ENCODE results near the gene TMEM52. TPM values are rescaled to one million over a fixed set of nuclear protein-coding genes. Genes with fewer than 3 reads are reported as not detected.

TMEM52 gene
- total and polyA plus RNA-seq, 9 of the 15 experiments (the other 6 are each of a cell fraction or from before 2014, with no cell fraction given), result 0.37 to 22.5 (median 6.8) TPM

- TF ChIP-seq, protein P1, sequence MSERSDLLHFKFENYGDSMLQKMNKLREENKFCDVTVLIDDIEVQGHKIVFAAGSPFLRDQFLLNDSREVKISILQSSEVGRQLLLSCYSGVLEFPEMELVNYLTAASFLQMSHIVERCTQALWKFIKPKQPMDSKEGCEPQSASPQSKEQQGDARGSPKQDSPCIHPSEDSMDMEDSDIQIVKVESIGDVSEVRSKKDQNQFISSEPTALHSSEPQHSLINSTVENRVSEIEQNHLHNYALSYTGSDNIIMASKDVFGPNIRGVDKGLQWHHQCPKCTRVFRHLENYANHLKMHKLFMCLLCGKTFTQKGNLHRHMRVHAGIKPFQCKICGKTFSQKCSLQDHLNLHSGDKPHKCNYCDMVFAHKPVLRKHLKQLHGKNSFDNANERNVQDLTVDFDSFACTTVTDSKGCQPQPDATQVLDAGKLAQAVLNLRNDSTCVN (CRISPR knock-in tag; IDR thresholded peaks at IDR 0.05), result no peak
- TF ChIP-seq HES1 (IDR thresholded peaks at IDR 0.05; ENCODE audit: low read depth) (no peak), PURB (CRISPR knock-in tag; IDR thresholded peaks at IDR 0.05; ENCODE audit: low read depth) (no peak)
- TF ChIP-seq, protein P2, sequence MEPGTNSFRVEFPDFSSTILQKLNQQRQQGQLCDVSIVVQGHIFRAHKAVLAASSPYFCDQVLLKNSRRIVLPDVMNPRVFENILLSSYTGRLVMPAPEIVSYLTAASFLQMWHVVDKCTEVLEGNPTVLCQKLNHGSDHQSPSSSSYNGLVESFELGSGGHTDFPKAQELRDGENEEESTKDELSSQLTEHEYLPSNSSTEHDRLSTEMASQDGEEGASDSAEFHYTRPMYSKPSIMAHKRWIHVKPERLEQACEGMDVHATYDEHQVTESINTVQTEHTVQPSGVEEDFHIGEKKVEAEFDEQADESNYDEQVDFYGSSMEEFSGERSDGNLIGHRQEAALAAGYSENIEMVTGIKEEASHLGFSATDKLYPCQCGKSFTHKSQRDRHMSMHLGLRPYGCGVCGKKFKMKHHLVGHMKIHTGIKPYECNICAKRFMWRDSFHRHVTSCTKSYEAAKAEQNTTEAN (CRISPR knock-in tag; IDR thresholded peaks at IDR 0.05), result peak; percentile 80; the same call in 1 of the 2 replicates
Measured at GRCh38 chr1:1938276-1938573, 19.1 kb upstream of the TMEM52 start (continued).

GRCh38 chr1:1937549-1938275 is 18.6 kb upstream of the TMEM52 start:
- H3K9me3 ChIP-seq (replicated peaks; ENCODE audit: control insufficient read depth, insufficient read depth, low read depth, low read length), result peaks cover 9% of the 10 kb centered on the region; the same call in 1 of the 2 replicates

More at GRCh38 chr1:1937549-1938275, 18.6 kb upstream of the TMEM52 start:
- Histone ChIP-seq H3K9ac (ENCODE audit: insufficient read depth in 1 of 2, low read depth in 2 of 2, low read length in 2 of 2) (no peak overlapping the region), H4K20me1 (replicated peaks; ENCODE audit: control insufficient read depth, insufficient read depth, low read length) (peaks cover 3% of the 10 kb centered on the region; the same call in 1 of the 2 replicates), H3K27ac (ENCODE audit: extremely low read depth, low read depth, low read length) (no peak overlapping the region), H3K27me3 (ENCODE audit: control insufficient read depth in 2 of 2, insufficient read depth in 2 of 2, low read length in 2 of 2) (peaks cover 38 to 78% of the 10 kb centered on the region in 2 experiments), H3K9me1 (ENCODE audit: control insufficient read depth, insufficient read depth, low read length) (no peaks in the 10 kb centered on the region), H3K79me2 (ENCODE audit: control insufficient read depth, insufficient read depth, low read length) (no peaks in the 10 kb centered on the region), H2AFZ (ENCODE audit: low read depth, low read length) (no peak overlapping the region), H3K4me2 (ENCODE audit: insufficient read depth, low read length) (no peak overlapping the region), H3K4me1 (replicated peaks in 1 of 2; ENCODE audit: control insufficient read depth in 2 of 2, insufficient read depth in 2 of 2, low read length in 2 of 2) (peaks cover 0 to 23% of the 10 kb centered on the region in 2 experiments; a peak in 1 of 5 replicates), H3K36me3 (ENCODE audit: control insufficient read depth, insufficient read depth, low read length) (no peaks in the 10 kb centered on the region), H3K4me3 (no peak overlapping the region)
- WGBS (ENCODE audit: insufficient coverage, low coverage, missing lambda C conversion rate), result 15% methylated on average over 15 of the region's 16 CpGs
- intact Hi-C loops (cut with micrococcal nuclease) (no loop called here), in situ Hi-C loops (cut with MboI) (no loop called here)
- BruUV-seq (replicated peaks), result no TSS peak
- TF ChIP-seq SRF (CRISPR knock-in tag; IDR thresholded peaks at IDR 0.05) (no peak), ZKSCAN8 (CRISPR knock-in tag; IDR thresholded peaks at IDR 0.05) (no peak), RNF2 (IDR thresholded peaks at IDR 0.05) (no peak), ZNF23 (CRISPR knock-in tag; IDR thresholded peaks at IDR 0.05) (no peak)
- TF ChIP-seq, protein P2 (CRISPR knock-in tag; IDR thresholded peaks at IDR 0.05), result peak; percentile 92; the same call in 1 of the 2 replicates
- ChIA-PET POLR2A (no interaction called here), CTCF (ENCODE audit: low intra/inter-chr PET ratio) (no interaction called here)
- DNase-seq (ENCODE audit: extremely low read depth in 1 of 4, low spot score in 3 of 4) (no peak), ATAC-seq (no peak), FAIRE-seq (no peak)

Measured in K562 (cell line).